Neural cell (in vitro differentiated cells): ENCODE measurements around the gene TRMO. TPM values are rescaled to one million over a fixed set of nuclear protein-coding genes. Genes with fewer than 3 reads are reported as not detected.

Source experiments
- H2AFZ ChIP-seq: fragments of 200-600, 300-800 bp; sonication (generic), shearing (Covaris generic); 2 replicates; pipeline ENCODE4 v1.6.0; 2014; ENCODE audit warnings: low read depth, mild to moderate bottlenecking, antibody characterized with exemption, low read length, moderate library complexity
- H3F3A ChIP-seq: fragments of 200-600 bp; shearing (Covaris generic); 2 replicates; pipeline ENCODE4 v1.6.1; 2016; ENCODE audit warnings: mild to moderate bottlenecking, moderate library complexity, mixed read lengths, antibody characterized with exemption, low read length; ENCODE audit not compliant: insufficient read depth, poor library complexity, severe bottlenecking
- H3K27ac ChIP-seq: fragments of 200-600, 300-800 bp; sonication (generic), shearing (Covaris generic); 2 replicates; pipeline ENCODE4 v1.5.1; 2014; ENCODE audit warnings: mild to moderate bottlenecking, low read length, moderate library complexity
- H3K27me3 ChIP-seq: fragments of 300-800, 200-600 bp; sonication (generic), shearing (Covaris generic); 2 replicates; pipeline ENCODE4 v1.6.0; 2014; ENCODE audit warnings: mild to moderate bottlenecking, low read depth, low read length, moderate library complexity; ENCODE audit not compliant: insufficient read depth
- H3K36me3 ChIP-seq: fragments of 300-800, 200-600 bp; sonication (generic), shearing (Covaris generic); 2 replicates; pipeline ENCODE4 v1.5.1; 2014; ENCODE audit warnings: mild to moderate bottlenecking, antibody characterized with exemption, low read length, moderate library complexity; ENCODE audit not compliant: insufficient read depth
- H3K4me2 ChIP-seq: fragments of 300-800, 200-600 bp; sonication (generic), shearing (Covaris generic); 2 replicates; pipeline ENCODE4 v1.6.0; 2014; ENCODE audit warnings: mild to moderate bottlenecking, low read length
- H3K4me3 ChIP-seq: fragments of 300-800, 200-600 bp; sonication (generic), shearing (Covaris generic); 2 replicates; pipeline ENCODE4 v1.5.1; 2014; ENCODE audit warnings: mild to moderate bottlenecking, low read length, moderate library complexity
- H3K79me2 ChIP-seq: fragments of 200-600 bp; shearing (Covaris generic); replicated peaks from 2 replicates; pipeline ENCODE4 v1.6.0; 2014; ENCODE audit warnings: mild to moderate bottlenecking, low read length, moderate library complexity; ENCODE audit not compliant: insufficient read depth
- H3K9ac ChIP-seq: fragments of 300-800, 200-600 bp; sonication (generic), shearing (Covaris generic); 2 replicates; pipeline ENCODE4 v1.6.1; 2016; ENCODE audit warnings: mild to moderate bottlenecking, low read length, mixed read lengths
- H3K9me2 ChIP-seq: fragments of 200-600 bp; shearing (Covaris generic); 2 replicates; pipeline ENCODE4 v1.6.1; 2016; ENCODE audit warnings: mild to moderate bottlenecking, low read length, mixed read lengths; ENCODE audit not compliant: insufficient read depth
- H3K9me3 ChIP-seq: fragments of 200-600, 300-800 bp; sonication (generic), shearing (Covaris generic); 2 replicates; pipeline ENCODE4 v1.6.1; 2016; ENCODE audit warnings: mild to moderate bottlenecking, mixed run types, low read length, moderate library complexity, mixed read lengths
- H4K20me1 ChIP-seq: fragments of 200-600 bp; shearing (Covaris generic); 2 replicates; pipeline ENCODE4 v1.6.1; 2016; ENCODE audit warnings: mild to moderate bottlenecking, mixed run types; ENCODE audit not compliant: insufficient read depth
- CTCF ChIP-seq: fragments of 450-650 bp; IDR thresholded peaks from 2 replicates; pipeline ENCODE4 v1.5.1; 2014; ENCODE audit warnings: antibody characterized with exemption, mild to moderate bottlenecking, moderate library complexity; ENCODE audit not compliant: poor library complexity, severe bottlenecking
- EP300 ChIP-seq: fragments of 450-650 bp; conservative IDR thresholded peaks from 2 replicates; pipeline ENCODE4 v1.6.1; 2014; ENCODE audit warnings: antibody characterized with exemption, mild to moderate bottlenecking, moderate library complexity; ENCODE audit not compliant: poor library complexity, severe bottlenecking
- EZH2 ChIP-seq: fragments of 200-600, 300-800 bp; shearing (Covaris generic), sonication (generic); IDR thresholded peaks from 2 replicates; pipeline ENCODE4 v1.6.1; 2014; ENCODE audit warnings: antibody characterized with exemption, low read length, borderline replicate concordance, mild to moderate bottlenecking; ENCODE audit not compliant: insufficient read depth, poor library complexity, severe bottlenecking
- MXI1 ChIP-seq: fragments of 450-650 bp; conservative IDR thresholded peaks from 2 replicates; pipeline ENCODE4 v1.6.1; 2014; ENCODE audit warnings: antibody characterized with exemption, mild to moderate bottlenecking; ENCODE audit not compliant: poor library complexity, severe bottlenecking
- POLR2AphosphoS5 ChIP-seq: IDR thresholded peaks from 2 replicates; pipeline ENCODE4 v1.6.1; 2012
- RAD21 ChIP-seq: fragments of 450-650 bp; conservative IDR thresholded peaks from 2 replicates; pipeline ENCODE4 v1.6.1; 2014; ENCODE audit warnings: antibody characterized with exemption, mild to moderate bottlenecking, moderate library complexity
- REST ChIP-seq: IDR thresholded peaks from 2 replicates; pipeline ENCODE4 v1.6.1; 2012; ENCODE audit warnings: borderline replicate concordance
- SMC3 ChIP-seq: fragments of 450-650 bp; conservative IDR thresholded peaks from 2 replicates; pipeline ENCODE4 v1.6.1; 2014; ENCODE audit warnings: antibody characterized with exemption, mild to moderate bottlenecking, moderate library complexity; ENCODE audit not compliant: poor library complexity
- TAF1 ChIP-seq: IDR thresholded peaks from 2 replicates; pipeline ENCODE4 v1.6.1; 2012; ENCODE audit warnings: low read depth
- polyA plus RNA-seq: library from polyadenylated mRNA; depleted of rRNA; stranded (reverse); fragments of >200 nt; gene quantifications from 2 replicates; pipeline ENCODE4 v1.2.3, GENCODE V29; 2014

Gene TRMO
- polyA plus RNA-seq, 1 donor from 2014 or later, result 15.4 TPM

- Histone ChIP-seq H4K20me1 (no peaks in the 10 kb centered on the region), H3K36me3 (no peaks in the 10 kb centered on the region), H3F3A (no peaks in the 10 kb centered on the region), H3K9me2 (no peaks in the 10 kb centered on the region), H3K9ac (no peak overlapping the region), H3K4me2 (no peak overlapping the region), H3K4me3 (no peak overlapping the region), H3K9me3 (no peaks in the 10 kb centered on the region), H3K79me2 (no peaks in the 10 kb centered on the region), H2AFZ (no peak overlapping the region), H3K27ac (no peak overlapping the region), H3K27me3 (no peaks in the 10 kb centered on the region)
- no peak for TF ChIP-seq EP300
- TF ChIP-seq TAF1, result no peak
- no peak for TF ChIP-seq POLR2AphosphoS5
Observed at GRCh38 chr9:97907046-97907445, 15.3 kb downstream of the TRMO start.

GRCh38 chr9:97906236-97906831 is 16.0 kb downstream of the TRMO start:
- H3K79me2 ChIP-seq, result no peaks in the 10 kb centered on the region
- no peak overlapping the region for H3K27ac ChIP-seq

More at GRCh38 chr9:97906236-97906831, 16.0 kb downstream of the TRMO start:
- no peak overlapping the region for H3K4me2 ChIP-seq
- H3K36me3 ChIP-seq, result no peaks in the 10 kb centered on the region
- H3K4me3 ChIP-seq, result no peak overlapping the region
- H4K20me1 ChIP-seq, result no peaks in the 10 kb centered on the region
- no peaks in the 10 kb centered on the region for H3K9me3 ChIP-seq
- H3F3A ChIP-seq, result no peaks in the 10 kb centered on the region
- H3K27me3 ChIP-seq, result no peaks in the 10 kb centered on the region
- H3K9me2 ChIP-seq, result no peaks in the 10 kb centered on the region
- H3K9ac ChIP-seq, result no peak overlapping the region
- TF ChIP-seq EP300 (no peak), TAF1 (no peak), RAD21 (no peak), SMC3 (no peak), MXI1 (no peak), CTCF (no peak), EZH2 (no peak), POLR2AphosphoS5 (no peak), REST (no peak)
- H2AFZ ChIP-seq, result no peak overlapping the region
